Left lung (tissue), 10 donors: ENCODE measurements around the gene WASHC4. TPM values are rescaled to one million over a fixed set of nuclear protein-coding genes. Genes with fewer than 3 reads are reported as not detected.

Experiments
- ATAC-seq: fragments of 200-7000 bp; cut with Tn5 transposase; one replicate; pipeline ENCODE4 v1.9.1; 2020; ENCODE audit warnings: moderate library complexity
- DNase-seq, 4 donors: peaks; one replicate each; pipeline ENCODE4 v3.0.0-alpha.2; 2013 to 2020
- H3K27ac ChIP-seq, 2 donors: fragments of 200-600 bp; sonication (generic) in 1 of 2; one replicate each; pipeline versions ENCODE4 v1.5.0 to v1.8.0; 2020 to 2021
- H3K27me3 ChIP-seq, 2 donors: fragments of 200-600 bp; sonication (generic) in 1 of 2; one replicate each; pipeline versions ENCODE4 v1.5.0 to v1.8.0; 2020 to 2021
- H3K36me3 ChIP-seq, 2 donors: fragments of 200-600 bp; sonication (generic) in 1 of 2; one replicate each; pipeline versions ENCODE4 v1.5.0 to v1.8.0; 2020 to 2021
- H3K4me1 ChIP-seq, 2 donors: fragments of 200-600 bp; one replicate each; pipeline ENCODE4 v1.8.0; 2021
- H3K4me3 ChIP-seq, 2 donors: fragments of 200-600 bp; sonication (generic) in 1 of 2; one replicate each; pipeline versions ENCODE4 v1.5.0 to v1.8.0; 2020 to 2021; ENCODE audit warnings: mild to moderate bottlenecking in 1 of 2
- H3K9me3 ChIP-seq, 2 donors: fragments of 200-600 bp; sonication (generic) in 1 of 2; one replicate each; pipeline versions ENCODE4 v1.5.0 to v1.8.0; 2020 to 2021
- CTCF ChIP-seq, 2 donors: fragments of 200-600 bp; sonication (generic) in 1 of 2; IDR thresholded peaks; one replicate each; pipeline versions ENCODE4 v1.5.0 to v1.8.0; 2021; ENCODE audit warnings: antibody characterized with exemption in 2 of 2
- intact Hi-C, 2 donors: fragments of 100-400 bp; cut with DNase I; formaldehyde crosslinking; loops; one replicate each; pipeline versions ENCODE4 v1.11.2 to v1.14.2; 2022
- polyA plus RNA-seq, 6 donors: library from polyadenylated mRNA; unstranded; fragments of 120-200 nt; gene quantifications; one replicate each; pipeline ENCODE4 v1.2.1, GENCODE V29; 2013; ENCODE audit not compliant: insufficient read length in 6 of 6
- total RNA-seq, 2 donors: library from RNA; stranded (reverse); fragmentation: NEBNext Ultra II Directional; extraction: Animal tissue kit (Norgen Biotek cat#: 25700); gene quantifications; one replicate each; pipeline ENCODE4 v1.2.1, GENCODE V29; 2021
- donor health status: DM: no; HTN: yes; CAD: no.
- donor health status: DM: no; HTN: no; CAD: no.

WASHC4 gene
- total and polyA plus RNA-seq, 8 donors, result 52.1 to 96.9 (median 73.6) TPM

- intact Hi-C loops, result no loop called here
- DNase-seq (no peak), ATAC-seq (no peak)
- TF ChIP-seq CTCF (IDR thresholded peaks at IDR 0.05), result no peak
- H3K9me3 ChIP-seq, result no peaks in the 10 kb centered on the region
- H3K27me3 ChIP-seq, result no peaks in the 10 kb centered on the region
- H3K36me3 ChIP-seq, result peaks cover 0 to 88% of the 10 kb centered on the region in 2 donors
- peaks cover 0 to 3% of the 10 kb centered on the region in 2 donors for H3K4me1 ChIP-seq
- no peak overlapping the region for H3K4me3 ChIP-seq
- H3K27ac ChIP-seq, result no peak overlapping the region
Observed at GRCh38 chr12:105214148-105214547, 106.6 kb downstream of the WASHC4 start.

- Histone ChIP-seq H3K36me3 (peaks cover 0 to 82% of the 10 kb centered on the region in 2 donors), H3K27me3 (no peaks in the 10 kb centered on the region), H3K27ac (no peak overlapping the region), H3K9me3 (no peaks in the 10 kb centered on the region), H3K4me1 (peaks cover 0 to 6% of the 10 kb centered on the region in 2 donors), H3K4me3 (no peak overlapping the region)
- ATAC-seq, result no peak
- intact Hi-C loops, result no loop called here
- no peak for TF ChIP-seq CTCF (IDR thresholded peaks at IDR 0.05)
- no peak for DNase-seq
Observed at GRCh38 chr12:105214670-105215375, 107.3 kb downstream of the WASHC4 start.

GRCh38 chr12:105218434-105218833 is 110.9 kb downstream of the WASHC4 start:
- intact Hi-C loops, result no loop called here
- H3K4me3 ChIP-seq, result no peak overlapping the region
- no peaks in the 10 kb centered on the region for H3K27me3 ChIP-seq
- TF ChIP-seq CTCF (IDR thresholded peaks at IDR 0.05), result no peak
- H3K4me1 ChIP-seq, result peaks cover 0 to 32% of the 10 kb centered on the region in 2 donors
- ATAC-seq, result no peak
- no peak for DNase-seq
- H3K9me3 ChIP-seq, result no peaks in the 10 kb centered on the region
- peaks cover 0 to 61% of the 10 kb centered on the region in 2 donors for H3K36me3 ChIP-seq
- no peak overlapping the region for H3K27ac ChIP-seq

Other genes with a start within 250 kb of the WASHC4 start
- 10 to 100 TPM; 27.2 to 35.7 TPM for gene SLC41A2, start 149.4 kb upstream of the WASHC4 start, total RNA-seq
- gene SLC41A2, start 149.4 kb upstream of the WASHC4 start, polyA plus RNA-seq, result 1 to 10 TPM; 2.5 to 4.9 (median 3.7) TPM
- gene NOPCHAP1, start 121.4 kb upstream of the WASHC4 start, total RNA-seq, result 10 to 100 TPM in 1 of 2 donors, 1 to 10 TPM in 1; 9.3 to 14.7 TPM
- 10 to 100 TPM; 12.2 to 17.1 (median 14.4) TPM for gene NOPCHAP1, start 121.4 kb upstream of the WASHC4 start, polyA plus RNA-seq
- gene ALDH1L2, start 23.3 kb upstream of the WASHC4 start, total RNA-seq, result 10 to 100 TPM; 21.4 to 29.3 TPM
- 1 to 10 TPM; 3.1 to 5.0 (median 4.3) TPM for gene ALDH1L2, start 23.3 kb upstream of the WASHC4 start, polyA plus RNA-seq
- gene APPL2, start 128.4 kb downstream of the WASHC4 start, total RNA-seq, result 10 to 100 TPM; 27.8 to 36.9 TPM
- 100 to 1,000 TPM in 1 of 6 donors, 10 to 100 TPM in 5; 63.9 to 101 (median 78.4) TPM for gene APPL2, start 128.4 kb downstream of the WASHC4 start, polyA plus RNA-seq
- gene C12orf75, start 223.0 kb downstream of the WASHC4 start, total RNA-seq, result 10 to 100 TPM; 16.2 to 17.0 TPM
- 10 to 100 TPM; 16.7 to 27.7 (median 20.7) TPM for gene C12orf75, start 223.0 kb downstream of the WASHC4 start, polyA plus RNA-seq